Measurements from ENCODE around the gene PARK7.
"Not testable (repeated sequence)": the region's sequence is repeated elsewhere in the genome, so short reads cannot be mapped to it uniquely, and the experiment has no call there.

The PARK7 gene

DNA sequence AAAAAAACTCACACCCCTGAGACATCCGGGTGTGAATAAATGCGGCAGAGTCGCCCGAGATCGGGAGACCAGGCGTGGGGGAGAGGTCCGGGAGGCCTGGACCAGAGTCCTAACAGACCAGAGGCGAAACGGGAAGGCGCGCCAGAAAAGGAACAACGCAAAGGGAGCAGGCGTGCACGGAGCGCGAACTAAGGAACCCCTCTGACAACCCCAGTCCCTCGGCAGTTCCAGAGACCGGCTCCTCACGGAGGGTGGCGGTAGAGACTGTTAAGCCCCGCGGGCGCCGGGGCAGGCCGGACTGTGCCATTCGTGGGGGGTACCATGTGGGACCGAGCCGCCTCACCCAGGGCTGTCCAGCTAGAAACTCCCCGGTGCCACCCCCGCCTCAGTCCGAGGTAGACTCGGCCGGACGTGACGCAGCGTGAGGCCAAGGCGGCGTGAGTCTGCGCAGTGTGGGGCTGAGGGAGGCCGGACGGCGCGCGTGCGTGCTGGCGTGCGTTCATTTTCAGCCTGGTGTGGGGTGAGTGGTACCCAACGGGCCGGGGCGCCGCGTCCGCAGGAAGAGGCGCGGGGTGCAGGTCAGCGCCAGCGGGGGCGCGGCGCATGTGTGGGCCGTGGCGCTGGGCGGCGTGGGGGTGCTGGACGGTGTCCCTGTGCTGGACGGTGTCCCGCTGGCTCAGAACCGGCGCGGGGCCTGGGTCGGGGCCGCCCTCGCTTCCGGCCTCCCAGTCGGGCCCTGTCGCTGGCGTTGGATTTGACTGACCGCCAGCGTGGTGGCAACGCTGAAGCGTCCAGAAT lies at the start of gene PARK7:
Gene PARK7, plus strand, starts transcription at position 496 of the 798 bp plus-strand sequence. CDS start 1,075 bp downstream, outside the sequence.
- peak; percentile 88 for DNase-seq

GRCh38 chr1:7912145-7912544 lies 49.4 kb upstream of the PARK7 start:
- no peak for DNase-seq

GRCh38 chr1:7912743-7913557 lies 48.6 kb upstream of the PARK7 start:
- no peak for DNase-seq

- DNase-seq, result no peak
Observed at GRCh38 chr1:7915826-7916500, 45.5 kb upstream of the PARK7 start.

GRCh38 chr1:7916501-7916830 lies 45.0 kb upstream of the PARK7 start:
- no peak for DNase-seq

DNA sequence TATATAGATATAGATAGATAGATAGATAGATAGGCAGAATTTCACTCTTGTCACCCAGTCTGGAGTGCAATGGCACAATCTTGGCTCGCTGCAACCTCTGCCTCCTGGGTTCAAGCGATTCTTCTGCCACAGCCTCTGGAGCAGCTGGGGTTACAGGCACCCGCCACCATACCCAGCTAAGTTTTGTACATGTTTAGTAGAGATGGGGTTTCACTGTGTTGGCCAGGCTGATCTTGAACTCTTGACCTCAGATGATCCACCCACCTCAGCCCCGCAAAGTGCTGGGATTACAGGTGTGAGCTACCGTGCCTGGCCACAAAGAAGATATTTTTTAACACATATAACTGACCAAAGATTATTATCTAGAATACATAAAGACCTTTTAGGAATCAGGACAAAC lies 43.5 kb upstream of the PARK7 start:
- DNase-seq, result not testable (repeated sequence)

DNA sequence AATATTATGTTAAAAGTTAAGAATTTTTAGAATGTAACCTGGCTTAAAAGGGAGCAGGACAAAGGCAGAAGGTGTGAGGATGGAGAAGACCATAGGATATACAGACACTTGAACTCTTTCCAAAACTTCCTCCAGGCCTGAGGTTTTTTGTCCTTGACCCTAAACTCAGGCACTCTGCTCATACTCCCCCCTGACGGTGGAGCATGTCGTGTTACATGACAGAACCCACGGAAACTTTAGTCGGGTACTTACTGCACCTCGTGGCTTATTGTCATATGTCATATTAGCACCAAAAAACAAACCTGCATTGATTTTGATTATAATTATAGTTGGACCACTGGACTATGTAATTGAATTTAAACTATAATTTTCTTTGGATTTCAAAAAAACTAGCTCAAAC lies 41.6 kb upstream of the PARK7 start:
- DNase-seq, result no peak

GRCh38 chr1:7921796-7922195 lies 39.7 kb upstream of the PARK7 start:
- no peak for DNase-seq

- no peak for DNase-seq
Observed at GRCh38 chr1:7922301-7922700, 39.2 kb upstream of the PARK7 start.

DNA sequence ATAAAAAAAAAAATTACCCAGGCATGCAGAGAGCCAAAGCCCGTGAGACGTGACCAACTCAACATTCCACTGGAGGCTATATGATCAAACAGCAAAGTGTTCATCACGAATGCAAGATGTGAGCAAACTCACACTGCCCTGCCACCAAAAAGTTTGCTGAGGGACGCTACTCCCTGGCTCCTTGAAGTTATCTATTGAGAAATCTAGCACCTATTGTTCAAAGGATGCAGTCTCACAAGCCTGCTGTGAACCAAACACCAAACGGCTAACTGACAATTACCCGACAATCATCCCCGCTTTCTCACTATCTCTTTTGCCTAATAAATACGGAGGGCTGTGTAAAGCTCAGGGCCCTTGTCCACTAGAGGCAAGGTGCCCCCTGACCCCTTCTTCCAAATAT lies 34.5 kb upstream of the PARK7 start:
- not testable (repeated sequence) for DNase-seq

DNA sequence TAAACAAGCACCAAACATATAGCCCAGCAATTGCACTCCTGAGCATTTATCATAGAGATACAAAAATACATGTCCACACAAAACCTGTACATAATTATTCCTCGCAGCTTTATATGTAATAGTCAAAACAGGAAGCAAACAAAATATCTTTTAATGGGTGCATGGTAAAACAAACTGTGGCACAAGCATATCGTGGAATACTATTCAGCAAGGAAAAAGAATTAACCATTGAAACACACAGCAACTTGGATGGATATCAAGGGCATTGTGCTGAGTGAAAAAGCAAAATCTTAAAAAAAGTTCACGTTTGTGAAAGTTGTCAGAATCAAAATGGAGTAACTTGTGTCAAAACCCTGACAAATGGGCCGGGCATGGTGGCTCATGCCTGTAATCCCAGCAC lies 33.3 kb upstream of the PARK7 start:
- DNase-seq, result no peak

DNA sequence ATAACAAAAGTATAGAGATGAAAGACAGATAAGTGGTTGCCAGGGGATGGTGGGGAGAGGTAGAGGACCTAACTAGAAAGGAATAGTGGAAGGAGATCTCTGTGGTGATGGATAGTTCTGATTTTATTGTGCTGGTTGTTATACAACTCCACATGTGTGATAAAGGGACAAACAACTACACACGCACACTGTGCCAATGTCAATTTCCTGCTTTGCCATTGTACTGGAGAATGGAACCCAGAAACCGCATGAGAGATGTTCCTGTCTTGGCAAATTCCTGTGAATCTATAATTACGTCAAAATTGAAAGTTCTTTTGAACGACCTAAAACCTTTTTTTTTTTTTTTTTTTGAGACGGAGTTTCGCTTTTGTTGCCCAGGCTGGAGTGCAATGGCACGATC lies 31.9 kb upstream of the PARK7 start:
- no peak for DNase-seq

DNA sequence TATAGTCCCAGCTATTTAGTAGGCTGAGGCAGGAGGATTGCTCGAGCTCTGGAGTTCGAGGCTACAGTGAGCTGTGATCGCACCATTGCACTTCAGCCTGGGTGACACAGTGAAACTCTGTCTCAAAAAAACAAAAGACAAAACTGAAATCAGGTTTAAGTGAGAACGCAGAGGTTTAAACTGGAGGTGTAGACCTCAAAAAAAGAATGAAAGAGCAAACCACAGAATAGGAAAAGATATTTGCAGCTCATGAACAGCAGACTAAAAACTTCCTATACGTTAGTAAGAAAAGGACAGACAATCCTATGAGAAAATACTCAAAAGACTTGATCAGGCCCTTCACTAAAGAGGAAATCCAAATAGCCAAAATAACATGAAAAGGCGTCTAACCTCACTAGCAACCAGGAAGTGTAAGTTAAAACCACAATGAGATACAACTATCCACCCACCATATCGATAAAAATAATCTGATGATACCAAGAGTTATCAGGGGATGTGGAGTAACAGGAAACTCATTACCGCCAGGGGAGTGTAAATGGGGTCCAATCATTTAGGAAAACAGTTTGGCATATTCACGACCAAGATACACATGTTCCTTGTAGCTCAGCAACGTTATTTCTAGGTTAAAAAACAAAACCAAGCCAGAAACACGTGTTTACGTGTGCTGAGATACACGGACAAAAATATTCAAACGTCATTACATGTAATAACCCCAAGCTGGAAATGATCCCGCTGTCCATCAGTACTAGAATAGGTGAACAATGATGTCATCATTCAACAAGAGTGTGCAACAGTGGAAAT lies 30.7 kb upstream of the PARK7 start:
- DNase-seq, result no peak

- DNase-seq, result no peak
Observed at GRCh38 chr1:7931446-7931812, 30.1 kb upstream of the PARK7 start.

GRCh38 chr1:7932524-7933138 lies 28.9 kb upstream of the PARK7 start:
- no peak for DNase-seq

DNA sequence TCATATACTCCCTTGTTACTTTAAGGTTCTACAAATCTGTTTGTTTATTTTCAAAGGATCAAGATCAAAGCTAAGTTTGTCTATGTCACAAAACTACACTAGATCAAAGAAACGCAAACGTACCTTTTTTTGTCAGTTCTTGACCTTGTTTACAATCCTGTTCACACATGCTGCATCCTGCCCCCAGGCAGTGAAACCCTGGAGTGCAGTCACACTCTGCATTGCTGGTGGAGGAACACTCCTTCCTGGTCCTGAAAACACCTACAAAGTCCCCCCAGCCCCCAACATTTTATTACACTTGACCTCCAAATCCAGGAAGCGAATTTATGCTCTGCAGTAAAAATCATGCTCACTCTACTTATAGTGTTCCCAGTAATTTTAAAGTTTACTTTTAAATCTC lies 23.4 kb upstream of the PARK7 start:
- no peak for DNase-seq

DNA sequence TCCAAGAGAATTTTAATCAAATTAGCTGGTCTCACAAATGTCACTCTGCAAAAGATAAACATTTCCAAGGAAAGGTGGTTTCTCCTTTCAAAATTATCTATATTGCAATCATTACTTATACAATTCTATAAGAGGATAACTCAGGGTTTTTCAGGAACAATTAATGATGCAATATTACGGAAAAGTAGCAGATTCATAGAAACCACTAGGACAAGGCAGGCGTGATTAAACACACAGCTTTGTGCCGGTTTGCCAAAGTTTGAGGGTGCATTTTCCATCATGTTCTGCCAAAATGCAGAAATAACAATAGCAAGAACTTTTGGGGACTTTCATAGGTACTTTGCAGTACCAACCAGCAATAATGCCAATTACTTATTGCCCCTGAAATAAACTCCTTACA lies 21.5 kb upstream of the PARK7 start:
- DNase-seq, result no peak

DNA sequence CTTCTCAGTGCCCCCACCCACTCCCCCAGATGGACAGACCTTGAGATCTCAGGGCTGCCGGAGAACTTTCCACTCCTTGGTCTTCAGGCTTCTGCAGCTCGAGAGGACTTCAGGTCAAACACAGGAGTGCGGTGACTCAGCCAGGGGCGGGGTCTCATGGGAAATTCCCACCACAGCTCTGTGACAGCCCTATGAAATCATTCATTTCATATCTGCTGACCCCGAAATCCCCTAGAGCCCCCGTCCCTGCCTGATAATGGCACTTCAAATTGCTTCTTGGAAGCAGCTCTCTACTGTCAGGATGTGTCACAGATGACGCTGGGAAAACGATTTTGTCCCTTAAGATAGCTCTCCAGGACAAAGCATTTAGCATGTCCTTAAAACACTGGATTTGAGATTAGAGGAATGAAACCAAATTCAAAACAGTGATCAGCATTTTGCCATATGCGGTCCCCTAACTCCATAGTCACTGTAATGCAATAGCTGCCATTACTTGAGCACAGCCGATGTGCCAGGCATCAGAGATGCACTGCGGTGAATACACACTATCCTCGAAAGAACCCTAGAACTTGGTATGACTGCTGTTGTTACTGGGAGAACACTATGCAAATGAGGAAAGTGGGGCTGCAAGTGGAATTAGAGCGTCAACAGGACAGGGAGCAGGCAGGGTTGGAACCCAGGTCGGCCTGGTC lies 20.6 kb upstream of the PARK7 start, which contains the start of gene TNFRSF9:
Gene TNFRSF9, minus strand, starts transcription at position 95 of the 692 bp plus-strand sequence. CDS start 845 bp downstream, outside the sequence.
- no peak for DNase-seq

DNA sequence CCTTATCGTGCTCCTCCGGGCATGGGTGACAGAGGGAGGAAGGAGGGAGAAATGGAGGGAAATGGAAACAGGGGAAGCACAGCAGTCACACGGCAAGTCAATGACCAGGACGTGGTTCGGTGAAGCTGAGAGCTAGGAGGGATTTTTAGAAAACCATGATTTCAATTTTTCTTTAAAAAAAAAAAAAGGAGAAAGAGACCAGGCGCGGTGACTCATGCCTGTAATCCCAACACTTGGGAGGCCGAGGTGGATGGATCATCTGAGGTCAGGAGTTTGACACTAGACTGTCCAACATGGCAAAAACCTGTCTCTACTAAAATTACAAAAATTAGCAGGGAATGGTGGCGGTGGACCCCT lies 20.1 kb upstream of the PARK7 start:
- DNase-seq, result no peak

GRCh38 chr1:7942214-7942921 lies 19.1 kb upstream of the PARK7 start:
- no peak for DNase-seq

DNA sequence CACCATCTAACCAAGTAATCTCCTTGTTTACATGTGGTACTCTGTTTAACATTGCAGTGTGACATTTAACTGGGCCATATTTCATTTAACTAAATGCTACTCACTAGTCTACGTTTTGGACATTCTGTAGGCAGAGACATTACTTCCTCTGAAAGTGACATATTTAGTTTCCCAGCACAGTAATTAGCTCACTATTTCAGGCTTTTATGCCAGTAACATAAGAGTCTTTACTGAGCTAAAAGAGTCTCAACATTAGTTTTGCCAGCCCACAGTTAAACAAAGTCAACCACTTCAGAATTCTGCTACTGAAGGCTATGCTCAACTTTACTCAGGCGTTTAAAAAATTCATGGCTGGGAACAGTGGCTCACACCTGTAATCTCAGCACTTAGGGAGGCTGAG lies 18.3 kb upstream of the PARK7 start:
- DNase-seq, result no peak
